RWPE2 (cell line): ENCODE data around the gene RNF133.

ENCODE experiments used
- ATAC-seq: fragments of 200-7000 bp; cut with Tn5 transposase; 3 replicates; pipeline ENCODE4 v1.9.1; 2021; ENCODE audit warnings: low read depth
- DNase-seq: peaks from one replicate; pipeline ENCODE4 v3.0.0-alpha.2; 2020; ENCODE audit warnings: low spot score
- H3K27ac ChIP-seq: fragments of 450-650 bp; 2 replicates; pipeline ENCODE4 v1.5.1; 2017; ENCODE audit warnings: mild to moderate bottlenecking; ENCODE audit not compliant: poor library complexity, severe bottlenecking
- H3K27me3 ChIP-seq: fragments of 250-450 bp; sonication (Bioruptor Pico); 2 replicates; pipeline ENCODE4 v1.5.1; 2021; ENCODE audit warnings: mild to moderate bottlenecking, moderate library complexity; ENCODE audit not compliant: insufficient read depth, poor library complexity, severe bottlenecking
- H3K36me3 ChIP-seq: fragments of 250-450 bp; sonication (Bioruptor Pico); 2 replicates; pipeline ENCODE4 v1.5.1; 2020; ENCODE audit warnings: low read depth, mild to moderate bottlenecking, moderate library complexity
- H3K4me1 ChIP-seq: fragments of 250-450 bp; sonication (Bioruptor Pico); 2 replicates; pipeline ENCODE4 v1.5.1; 2021; ENCODE audit warnings: mild to moderate bottlenecking, moderate library complexity; ENCODE audit not compliant: insufficient read depth, poor library complexity, severe bottlenecking
- H3K4me3 ChIP-seq: fragments of 250-450 bp; sonication (Bioruptor Pico); 2 replicates; pipeline ENCODE4 v1.5.1; 2021; ENCODE audit warnings: mild to moderate bottlenecking, moderate library complexity; ENCODE audit not compliant: severe bottlenecking
- H3K9me3 ChIP-seq: fragments of 250-450 bp; sonication (Bioruptor Pico); 2 replicates; pipeline ENCODE4 v1.5.1; 2021; ENCODE audit warnings: mild to moderate bottlenecking, moderate library complexity; ENCODE audit not compliant: severe bottlenecking
- CTCF ChIP-seq: fragments of 450-650 bp; IDR thresholded peaks from one replicate; pipeline ENCODE4 v1.5.1; 2017; ENCODE audit warnings: mild to moderate bottlenecking, moderate library complexity; ENCODE audit not compliant: poor library complexity, severe bottlenecking

The RNF133 gene

GRCh38 chr7:122699017-122699416 lies at the start of gene RNF133:
TSS of gene RNF133 (minus strand) at chr7:122699117. CDS start at chr7:122698918, 199 bp downstream.
- no peak for TF ChIP-seq CTCF

GRCh38 chr7:122748195-122748594 lies 49.3 kb upstream of the RNF133 start:
- Histone ChIP-seq H3K27ac (no peak overlapping the region), H3K4me3 (no peak overlapping the region), H3K9me3 (no peaks in the 10 kb centered on the region), H3K36me3 (no peaks in the 10 kb centered on the region), H3K4me1 (no peaks in the 10 kb centered on the region), H3K27me3 (no peaks in the 10 kb centered on the region)
- no peak for ATAC-seq
- TF ChIP-seq CTCF = no peak
- DNase-seq = no peak

More at GRCh38 chr7:122699017-122699416, at the start of gene RNF133:
- Histone ChIP-seq H3K4me3 (no peak within 1 kb of the TSS), H3K9me3 (no peaks in the 10 kb centered on the region), H3K27ac (no peak within 1 kb of the TSS), H3K4me1 (no peaks in the 10 kb centered on the region), H3K27me3 (no peaks in the 10 kb centered on the region), H3K36me3 (no peaks in the 10 kb centered on the region)
- ATAC-seq (no peak), DNase-seq (no peak)

- no peak overlapping the region for H3K4me3 ChIP-seq
- no peaks in the 10 kb centered on the region for H3K27me3 ChIP-seq
- no peak overlapping the region for H3K27ac ChIP-seq
- H3K36me3 ChIP-seq = no peaks in the 10 kb centered on the region
- TF ChIP-seq CTCF = no peak
- peaks cover 2% of the 10 kb centered on the region for H3K4me1 ChIP-seq
- no peaks in the 10 kb centered on the region for H3K9me3 ChIP-seq
- ATAC-seq = no peak
- DNase-seq = no peak
Measured at GRCh38 chr7:122746948-122747347, 48.0 kb upstream of the RNF133 start.

GRCh38 chr7:122743211-122743610 lies 44.3 kb upstream of the RNF133 start:
- Histone ChIP-seq H3K4me3 (no peak overlapping the region), H3K4me1 (peaks cover 2% of the 10 kb centered on the region), H3K36me3 (no peaks in the 10 kb centered on the region), H3K9me3 (no peaks in the 10 kb centered on the region), H3K27me3 (no peaks in the 10 kb centered on the region), H3K27ac (no peak overlapping the region)
- DNase-seq (no peak), ATAC-seq (peak; percentile 87)
- TF ChIP-seq CTCF = no peak

GRCh38 chr7:122738947-122739346 lies 40.0 kb upstream of the RNF133 start:
- no peaks in the 10 kb centered on the region for H3K36me3 ChIP-seq
- H3K4me1 ChIP-seq = peaks cover 2% of the 10 kb centered on the region
- TF ChIP-seq CTCF = no peak
- DNase-seq (no peak), ATAC-seq (no peak)
- no peak overlapping the region for H3K4me3 ChIP-seq
- H3K9me3 ChIP-seq = peaks cover 3% of the 10 kb centered on the region
- no peak overlapping the region for H3K27ac ChIP-seq
- no peaks in the 10 kb centered on the region for H3K27me3 ChIP-seq
